Activated T-helper 1 cell treated with anti-CD3 and anti-CD28 coated beads, Interleukin-12 subunit alpha, Interleukin-12 subunit beta, Interleukin-2, Interleukin-4 antibody, amounts not matched to agents 30 ng/mL and 10 ng/mL and 1 ng/mL, durations not matched to agents 14 hours and 24 hours and 36 hours (primary cell): ENCODE measurements around the gene CLEC19A. TPM values are rescaled to one million over a fixed set of nuclear protein-coding genes. Genes with fewer than 3 reads are reported as not detected.
"Not testable (repeated sequence)": the region's sequence is repeated elsewhere in the genome, so short reads cannot be mapped to it uniquely, and the experiment has no call there.

ENCODE experiments used
- DNase-seq: peaks from one replicate; pipeline ENCODE4 v3.0.0; 2021; ENCODE audit warnings: low spot score
- H3K27ac Mint-ChIP-seq: one replicate; pipeline ENCODE4 v1.8.0; 2021; ENCODE audit warnings: mild to moderate bottlenecking, mixed read lengths
- H3K27me3 Mint-ChIP-seq: one replicate; pipeline ENCODE4 v1.8.0; 2022; ENCODE audit warnings: mild to moderate bottlenecking, moderate library complexity, mixed read lengths; ENCODE audit not compliant: insufficient read depth
- H3K36me3 Mint-ChIP-seq: one replicate; pipeline ENCODE4 v1.8.0; 2021; ENCODE audit warnings: low read depth, mixed read lengths
- H3K4me1 Mint-ChIP-seq: one replicate; pipeline ENCODE4 v1.8.0; 2021; ENCODE audit warnings: low read depth, mixed read lengths
- H3K4me3 Mint-ChIP-seq: one replicate; pipeline ENCODE4 v1.8.0; 2021; ENCODE audit warnings: mild to moderate bottlenecking, moderate library complexity, mixed read lengths
- H3K9me3 Mint-ChIP-seq: one replicate; pipeline ENCODE4 v1.8.0; 2021; ENCODE audit warnings: mixed read lengths
- intact Hi-C: fragments of 100-400 bp; cut with micrococcal nuclease; formaldehyde crosslinking; loops from one replicate; pipeline ENCODE4 v1.15.1; 2024
- total RNA-seq: library from RNA; stranded (reverse); gene quantifications from 2 replicates; pipeline ENCODE4 v1.2.3, GENCODE V29; 2022

CLEC19A gene
- total RNA-seq, 1 donor from 2014 or later: not detected

DNA sequence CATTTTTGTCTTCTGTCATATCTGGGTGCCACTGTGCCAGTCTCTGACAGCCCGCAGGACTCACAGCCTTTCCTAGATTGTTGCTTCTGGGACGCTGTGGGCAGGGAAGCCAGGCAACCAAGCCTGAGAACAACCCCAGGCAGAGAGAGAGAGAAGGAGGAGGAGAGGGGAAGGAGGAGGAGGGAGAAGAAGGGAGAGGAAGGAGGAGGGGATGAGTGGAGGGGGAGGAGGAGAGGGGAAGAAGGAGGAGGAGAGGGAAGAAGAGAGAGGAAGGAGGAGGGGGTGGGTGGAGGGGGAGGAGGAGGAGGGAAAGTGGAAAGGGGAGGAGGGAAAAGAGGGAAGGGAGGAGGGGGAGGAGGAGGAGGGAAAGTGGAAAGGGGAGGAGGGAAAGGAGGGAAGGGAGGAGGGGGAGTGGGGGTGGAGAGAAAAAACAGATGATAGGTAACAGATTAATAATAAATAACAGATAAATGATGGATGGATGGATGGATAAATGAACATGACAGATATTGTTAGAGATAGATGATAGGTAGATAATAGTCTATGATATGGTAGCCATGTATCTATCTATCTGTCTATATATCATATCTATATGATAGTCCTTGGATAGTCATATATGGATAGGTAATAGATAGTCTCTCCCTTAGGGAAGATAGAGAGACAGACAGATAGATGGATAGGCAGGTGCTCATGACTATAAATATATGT is 29.3 kb downstream of the CLEC19A start:
- Mint-ChIP-seq H3K27ac (no peak overlapping the region), H3K4me1 (no peaks in the 10 kb centered on the region), H3K4me3 (no peak overlapping the region), H3K9me3 (no peaks in the 10 kb centered on the region), H3K36me3 (no peaks in the 10 kb centered on the region), H3K27me3 (peaks cover 2% of the 10 kb centered on the region)
- intact Hi-C loops: no loop called here
- DNase-seq: no peak

- Mint-ChIP-seq H3K36me3 (no peaks in the 10 kb centered on the region), H3K9me3 (no peaks in the 10 kb centered on the region), H3K27ac (no peak overlapping the region), H3K4me3 (no peak overlapping the region), H3K27me3 (peaks cover 2% of the 10 kb centered on the region), H3K4me1 (no peaks in the 10 kb centered on the region)
- intact Hi-C loops: no loop called here
- DNase-seq: no peak
These were observed 30.4 kb downstream of the CLEC19A start for GRCh38 chr16:19315889-19316433.

GRCh38 chr16:19316846-19317245 is 31.3 kb downstream of the CLEC19A start:
- H3K36me3 Mint-ChIP-seq: no peaks in the 10 kb centered on the region
- no peak for DNase-seq
- no peaks in the 10 kb centered on the region for H3K9me3 Mint-ChIP-seq
- peaks cover 5% of the 10 kb centered on the region for H3K27me3 Mint-ChIP-seq
- H3K4me1 Mint-ChIP-seq: no peaks in the 10 kb centered on the region
- H3K4me3 Mint-ChIP-seq: no peak overlapping the region
- H3K27ac Mint-ChIP-seq: no peak overlapping the region
- intact Hi-C loops: no loop called here

DNA sequence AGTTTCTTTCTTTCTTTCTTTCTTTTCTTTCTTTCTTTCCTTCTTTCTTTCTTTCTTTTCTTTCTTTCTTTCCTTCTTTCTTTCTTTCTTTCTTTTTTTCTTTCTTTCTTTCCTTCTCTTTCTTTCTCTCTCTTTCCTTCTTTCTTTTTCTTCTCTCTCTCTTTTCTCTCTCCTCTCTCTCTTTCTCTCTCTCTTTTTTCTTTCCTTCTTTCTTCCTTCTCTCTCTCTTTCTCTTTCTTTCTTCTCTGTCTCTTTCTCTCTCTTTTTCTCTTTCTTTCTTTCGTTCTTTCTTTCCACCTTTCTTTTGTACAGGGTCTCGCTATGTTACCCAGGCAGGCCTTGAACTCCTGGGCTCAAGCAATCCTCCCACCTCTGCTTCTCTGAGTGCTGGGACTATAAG is 35.7 kb downstream of the CLEC19A start:
- not testable (repeated sequence) for DNase-seq, H3K4me1 Mint-ChIP-seq, H3K9me3 Mint-ChIP-seq

DNA sequence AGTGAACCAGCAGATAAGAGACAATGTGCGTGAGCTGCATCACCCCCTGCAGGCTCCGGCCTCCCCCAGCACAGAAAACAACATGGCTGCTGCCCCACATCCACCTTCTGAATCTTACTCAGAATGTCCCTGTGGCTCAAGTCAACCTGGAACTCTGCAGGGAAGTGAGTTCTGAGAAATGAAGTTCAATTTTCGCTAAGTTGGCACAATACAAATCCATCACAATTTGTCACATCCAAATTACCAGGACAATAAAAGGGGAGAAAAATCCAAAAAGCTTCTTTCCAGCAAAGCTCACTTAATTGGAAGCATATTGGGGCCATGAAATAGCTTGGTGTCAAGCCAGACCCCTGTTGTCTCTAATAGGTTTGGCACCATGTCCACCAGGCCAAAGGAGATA is 38.1 kb downstream of the CLEC19A start:
- DNase-seq: no peak
- no peak overlapping the region for H3K4me3 Mint-ChIP-seq
- H3K27me3 Mint-ChIP-seq: peaks cover 3% of the 10 kb centered on the region
- no peak overlapping the region for H3K27ac Mint-ChIP-seq
- H3K9me3 Mint-ChIP-seq: no peaks in the 10 kb centered on the region
- intact Hi-C loops: no loop called here
- no peaks in the 10 kb centered on the region for H3K4me1 Mint-ChIP-seq
- H3K36me3 Mint-ChIP-seq: no peaks in the 10 kb centered on the region

More for the DNA sequence above, 35.7 kb downstream of the CLEC19A start:
- H3K27ac Mint-ChIP-seq, H3K36me3 Mint-ChIP-seq, H3K4me3 Mint-ChIP-seq, H3K27me3 Mint-ChIP-seq, intact Hi-C loops: not testable (repeated sequence)

- no peaks in the 10 kb centered on the region for H3K9me3 Mint-ChIP-seq
- no peak for DNase-seq
- H3K4me3 Mint-ChIP-seq: no peak overlapping the region
- intact Hi-C loops: no loop called here
- no peaks in the 10 kb centered on the region for H3K27me3 Mint-ChIP-seq
- no peaks in the 10 kb centered on the region for H3K36me3 Mint-ChIP-seq
- H3K4me1 Mint-ChIP-seq: no peaks in the 10 kb centered on the region
- H3K27ac Mint-ChIP-seq: no peak overlapping the region
These were observed 42.8 kb downstream of the CLEC19A start for GRCh38 chr16:19328364-19328763.

DNA sequence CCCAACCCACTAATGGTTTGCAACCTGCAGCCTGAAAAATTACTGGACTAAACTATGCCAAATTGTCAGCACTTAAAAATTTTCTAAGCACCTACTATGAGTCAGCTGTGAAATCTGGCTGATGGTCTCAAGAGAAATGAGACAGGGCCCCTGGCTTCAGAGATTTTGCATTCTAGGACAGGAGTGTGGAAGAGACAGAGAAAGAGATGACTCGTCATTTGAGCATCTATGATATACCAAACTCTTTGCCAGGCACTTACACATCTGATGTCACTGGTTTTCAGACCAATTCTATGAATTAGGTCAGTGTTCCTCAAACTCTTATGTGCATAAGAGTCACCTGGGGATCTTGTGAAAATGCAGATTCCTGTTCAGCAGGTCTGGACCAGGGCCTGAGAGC is 44.4 kb downstream of the CLEC19A start:
- Mint-ChIP-seq H3K4me1 (no peaks in the 10 kb centered on the region), H3K9me3 (no peaks in the 10 kb centered on the region), H3K4me3 (no peak overlapping the region), H3K27ac (no peak overlapping the region), H3K36me3 (no peaks in the 10 kb centered on the region), H3K27me3 (no peaks in the 10 kb centered on the region)
- no peak for DNase-seq
- intact Hi-C loops: no loop called here

DNA sequence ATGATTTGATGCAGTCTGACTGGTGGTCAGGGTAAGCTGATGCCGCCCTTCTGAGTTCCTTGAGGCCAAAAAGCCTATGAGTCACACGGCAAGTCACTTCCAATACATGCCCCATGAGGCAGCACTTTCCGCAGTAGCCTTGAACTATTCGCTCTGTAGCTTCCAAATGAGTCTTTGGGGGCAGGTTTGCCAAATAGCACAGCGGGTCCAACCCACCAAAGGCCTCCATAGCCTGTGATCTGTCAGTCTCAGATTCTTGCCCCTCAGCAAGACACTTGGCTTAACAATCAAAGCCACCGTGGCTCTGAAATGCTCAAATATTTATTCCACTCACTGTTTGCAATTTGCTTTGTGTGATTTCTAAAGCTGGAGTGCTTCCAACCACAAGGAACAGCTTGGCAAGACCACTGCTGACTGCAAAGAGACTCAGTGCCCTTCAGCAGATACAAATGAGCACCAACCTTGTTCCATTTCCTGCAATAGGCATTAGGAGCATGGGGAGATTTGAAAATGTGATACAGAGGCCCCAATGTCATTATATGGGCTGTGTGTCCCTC is 45.4 kb downstream of the CLEC19A start:
- Mint-ChIP-seq H3K36me3 (no peaks in the 10 kb centered on the region), H3K27ac (no peak overlapping the region), H3K4me1 (no peaks in the 10 kb centered on the region), H3K4me3 (no peak overlapping the region), H3K27me3 (no peaks in the 10 kb centered on the region), H3K9me3 (no peaks in the 10 kb centered on the region)
- intact Hi-C loops: no loop called here
- no peak for DNase-seq

- no peak overlapping the region for H3K27ac Mint-ChIP-seq
- H3K9me3 Mint-ChIP-seq: no peaks in the 10 kb centered on the region
- H3K4me3 Mint-ChIP-seq: no peak overlapping the region
- no peaks in the 10 kb centered on the region for H3K4me1 Mint-ChIP-seq
- H3K27me3 Mint-ChIP-seq: no peaks in the 10 kb centered on the region
- no peak for DNase-seq
- H3K36me3 Mint-ChIP-seq: no peaks in the 10 kb centered on the region
- intact Hi-C loops: no loop called here
These were observed 46.3 kb downstream of the CLEC19A start for GRCh38 chr16:19331794-19332193.

GRCh38 chr16:19338335-19338734 is 52.8 kb downstream of the CLEC19A start:
- H3K27me3 Mint-ChIP-seq: no peaks in the 10 kb centered on the region
- no peak for DNase-seq
- no peaks in the 10 kb centered on the region for H3K9me3 Mint-ChIP-seq

GRCh38 chr16:19344224-19344801 is 58.8 kb downstream of the CLEC19A start:
- no peaks in the 10 kb centered on the region for H3K9me3 Mint-ChIP-seq
- no peaks in the 10 kb centered on the region for H3K36me3 Mint-ChIP-seq
- peaks cover 6% of the 10 kb centered on the region for H3K27me3 Mint-ChIP-seq
- intact Hi-C loops: no loop called here
- H3K4me1 Mint-ChIP-seq: no peaks in the 10 kb centered on the region
- no peak overlapping the region for H3K27ac Mint-ChIP-seq
- no peak for DNase-seq
- H3K4me3 Mint-ChIP-seq: no peak overlapping the region

More at GRCh38 chr16:19338335-19338734, 52.8 kb downstream of the CLEC19A start:
- no peak overlapping the region for H3K27ac Mint-ChIP-seq
- no peaks in the 10 kb centered on the region for H3K36me3 Mint-ChIP-seq
- intact Hi-C loops: no loop called here
- H3K4me1 Mint-ChIP-seq: no peaks in the 10 kb centered on the region
- H3K4me3 Mint-ChIP-seq: no peak overlapping the region

DNA sequence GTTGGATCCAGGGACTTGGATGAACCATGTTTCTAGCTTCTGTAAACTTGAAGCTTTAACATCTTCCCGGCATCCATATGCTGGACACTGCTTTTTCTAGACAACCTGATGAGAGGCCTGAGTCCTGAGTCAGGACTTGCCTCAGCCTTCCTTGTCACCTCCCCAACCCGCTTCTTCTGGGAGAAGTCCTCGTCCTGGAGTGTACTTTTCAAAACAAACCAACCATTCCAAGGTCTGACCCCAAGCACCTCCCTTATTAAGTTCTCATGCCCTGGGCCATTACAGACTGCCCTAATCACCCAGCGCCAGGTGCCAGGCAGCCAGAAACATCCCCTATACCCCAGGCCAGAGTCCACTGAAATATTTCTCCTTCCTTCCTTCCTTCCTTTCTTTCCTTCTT is 59.4 kb downstream of the CLEC19A start:
- H3K4me3 Mint-ChIP-seq: no peak overlapping the region
- no peaks in the 10 kb centered on the region for H3K4me1 Mint-ChIP-seq
- no peak for DNase-seq
- no peak overlapping the region for H3K27ac Mint-ChIP-seq
- H3K27me3 Mint-ChIP-seq: peaks cover 6% of the 10 kb centered on the region
- H3K9me3 Mint-ChIP-seq: no peaks in the 10 kb centered on the region
- no peaks in the 10 kb centered on the region for H3K36me3 Mint-ChIP-seq
- intact Hi-C loops: no loop called here

DNA sequence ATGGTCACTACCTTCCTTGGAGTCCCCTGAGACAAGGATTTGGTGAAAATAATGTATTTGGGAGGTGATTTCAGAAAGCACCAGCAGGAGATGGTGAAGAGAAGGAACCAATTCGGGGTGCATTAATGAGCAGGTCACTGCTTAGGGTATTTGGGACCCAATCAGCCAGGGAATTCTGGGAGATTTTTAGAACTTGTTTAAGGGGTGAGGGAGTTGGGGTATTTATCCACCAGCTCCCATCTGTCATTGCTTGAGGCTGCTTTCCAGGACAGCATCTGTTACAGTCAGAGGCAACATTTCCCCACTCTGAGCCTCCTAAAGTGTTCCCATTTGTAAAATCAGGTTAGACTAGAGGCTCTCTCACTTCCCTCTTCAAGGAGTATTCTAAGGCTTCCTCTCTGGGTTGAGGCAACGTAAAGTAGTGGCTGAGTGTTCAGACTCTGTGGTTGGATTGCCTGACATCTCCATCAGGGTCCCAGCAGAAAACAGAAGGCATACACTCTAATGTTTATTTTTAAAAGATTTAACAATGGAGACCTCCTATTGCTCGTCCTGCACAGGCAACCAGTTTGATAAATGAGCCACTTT is 60.9 kb downstream of the CLEC19A start:
- intact Hi-C loops: no loop called here
- Mint-ChIP-seq H3K4me1 (no peaks in the 10 kb centered on the region), H3K9me3 (no peaks in the 10 kb centered on the region), H3K27me3 (peaks cover 6% of the 10 kb centered on the region), H3K4me3 (no peak overlapping the region), H3K27ac (no peak overlapping the region), H3K36me3 (no peaks in the 10 kb centered on the region)
- DNase-seq: no peak
